LHCN-M2 (cell line): Measurements from ENCODE around the gene BICC1. TPM values are rescaled to one million over a fixed set of nuclear protein-coding genes. Genes with fewer than 3 reads are reported as not detected.

Source experiments
- DNase-seq: peaks from one replicate; pipeline ENCODE4 v3.0.0-alpha.2; 2012; ENCODE audit warnings: low read depth
- total RNA-seq: library from RNA; depleted of rRNA; stranded (reverse); fragments of >200 nt; gene quantifications from 2 replicates; pipeline ENCODE4 v1.2.3, GENCODE V29; 2014

BICC1 gene
- total RNA-seq, 1 experiment from 2014 or later, result 20.7 TPM

- peak; percentile 83 for DNase-seq
Observed at GRCh38 chr10:58818900-58819299, 306.2 kb downstream of the BICC1 start.

- DNase-seq, result no peak
Observed at GRCh38 chr10:58820386-58820785, 307.7 kb downstream of the BICC1 start.

GRCh38 chr10:58820861-58821751, 308.4 kb downstream of the BICC1 start:
- peak; percentile 91 for DNase-seq

- DNase-seq, result no peak
Observed at GRCh38 chr10:58821752-58822056, 309.0 kb downstream of the BICC1 start.

- DNase-seq, result no peak
Observed at GRCh38 chr10:58823983-58824382, 311.3 kb downstream of the BICC1 start.

GRCh38 chr10:58824396-58824795, 311.7 kb downstream of the BICC1 start:
- no peak for DNase-seq

GRCh38 chr10:58826694-58827093, 314.0 kb downstream of the BICC1 start:
- no peak for DNase-seq

GRCh38 chr10:58827381-58827780, 314.7 kb downstream of the BICC1 start:
- no peak for DNase-seq

GRCh38 chr10:58829839-58830238, 317.2 kb downstream of the BICC1 start:
- DNase-seq, result no peak

- no peak for DNase-seq
Observed at GRCh38 chr10:58830697-58831096, 318.0 kb downstream of the BICC1 start.

GRCh38 chr10:58833771-58834561, 321.3 kb downstream of the BICC1 start:
- DNase-seq, result no peak

GRCh38 chr10:58836176-58836700, 323.6 kb downstream of the BICC1 start:
- DNase-seq, result no peak

- DNase-seq, result peak; percentile 78
Observed at GRCh38 chr10:58836991-58837575, 324.4 kb downstream of the BICC1 start.

GRCh38 chr10:58837826-58838225, 325.2 kb downstream of the BICC1 start:
- no peak for DNase-seq

GRCh38 chr10:58838561-58839208, 326.0 kb downstream of the BICC1 start:
- DNase-seq, result no peak

- no peak for DNase-seq
Observed at GRCh38 chr10:58839771-58840170, 327.1 kb downstream of the BICC1 start.

- no peak for DNase-seq
Observed at GRCh38 chr10:58840840-58841435, 328.3 kb downstream of the BICC1 start.

- peak; percentile 23 for DNase-seq
Observed at GRCh38 chr10:58842860-58843376, 330.2 kb downstream of the BICC1 start.

GRCh38 chr10:58843760-58844159, 331.1 kb downstream of the BICC1 start:
- no peak for DNase-seq

- DNase-seq, result no peak
Observed at GRCh38 chr10:58844680-58845079, 332.0 kb downstream of the BICC1 start.

- DNase-seq, result no peak
Observed at GRCh38 chr10:58846856-58847255, 334.2 kb downstream of the BICC1 start.
